Pancreas (tissue), 10 donors: ENCODE data around the gene TPRA1. TPM values are rescaled to one million over a fixed set of nuclear protein-coding genes. Genes with fewer than 3 reads are reported as not detected.
A peak's percentile ranks its signal among the peaks of the same experiment; 100 is the strongest.

Source experiments
- ATAC-seq, 4 donors: fragments of 200-7000 bp; cut with Tn5 transposase; one replicate each; pipeline versions ENCODE4 v1.8.0 to v1.9.1; 2020; ENCODE audit warnings: mild to moderate bottlenecking in 4 of 4, moderate library complexity in 4 of 4
- DNase-seq, 6 donors: peaks; one replicate each; pipeline ENCODE4 v3.0.0-alpha.2; 2020
- FAIRE-seq: peaks from 2 replicates; lab custom pipeline; 2012; peaks lifted over from hg19 to GRCh38; lab: Jason Lieb, UNC
- H3K27ac ChIP-seq, 4 donors: fragments of 200-600 bp; sonication (generic); 1 replicate in 3 of 4; 2 replicates in 1 of 4; pipeline versions ENCODE4 v1.5.0 to v1.8.0; 2020
- H3K27me3 ChIP-seq, 4 donors: fragments of 200-600 bp; one replicate each; pipeline ENCODE4 v1.8.0; 2021
- H3K36me3 ChIP-seq, 3 donors: fragments of 200-600 bp; sonication (generic) in 1 of 3; one replicate each; pipeline versions ENCODE4 v1.5.0 to v1.8.0; 2020 to 2021
- H3K4me1 ChIP-seq, 3 donors: fragments of 200-600 bp; one replicate each; pipeline ENCODE4 v1.8.0; 2021
- H3K4me3 ChIP-seq, 4 donors: fragments of 200-600 bp; sonication (generic) in 2 of 4; one replicate each; pipeline versions ENCODE4 v1.5.0 to v1.8.0; 2020 to 2021
- H3K9me3 ChIP-seq, 4 donors: fragments of 200-600 bp; one replicate each; pipeline ENCODE4 v1.8.0; 2021
- WGBS, 2 donors: extraction: QIAGEN DNeasy Blood & Tissue Kit; methylation state at CpG; one replicate each; pipeline ENCODE4 v1.1.7; 2013; 5-methylcytosine and 5-hydroxymethylcytosine counted together
- intact Hi-C, 3 donors: fragments of 100-400 bp; cut with DNase I; formaldehyde crosslinking; loops; one replicate each; pipeline versions ENCODE4 v1.11.1 to v1.14.2; 2022
- polyA plus RNA-seq, 2 donors: library from polyadenylated mRNA; stranded (reverse); fragments of 200-250 nt; gene quantifications; one replicate each; pipeline ENCODE4 v1.2.3, GENCODE V29; 2013
- total RNA-seq, 6 donors: library from RNA; stranded (reverse); fragmentation: NEBNext Ultra II Directional in 4 of 6; extraction: Animal tissue kit (Norgen Biotek cat#: 25700) in 4 of 6; gene quantifications; one replicate each; pipeline versions ENCODE4 v1.2.1 to v1.2.4, GENCODE V29; 2021 to 2023
- TF ChIP-seq, protein P1 (sequence below), 4 donors: fragments of 200-600 bp; sonication (generic) in 3 of 4; IDR thresholded peaks; one replicate each; pipeline versions ENCODE4 v1.5.0 to v1.8.0; 2021; ENCODE audit warnings: antibody characterized with exemption in 4 of 4
- donor health status: healthy with polysubstance abuse.
- donor health status: DM: no; HTN: no; CAD: no; lungs with moderate emphysema.
- donor health status: DM: no; HTN: no; CAD: no.
- donor health status: control.
- donor health status: control.
- donor health status: Bipolar disorder and iron deficiency.
- donor health status: DM: yes; HTN: yes; CAD: no.
- donor health status: DM: no; HTN: no; CAD: no.
- donor health status: DM: no; HTN: no; CAD: no.
- donor health status: DM: yes; HTN: yes; CAD: no.

TPRA1 gene
- total RNA-seq (10 to 100 TPM; 12.1 to 21.5 (median 14.3) TPM), polyA plus RNA-seq (10 to 100 TPM; 21.9 to 25.9 TPM)

DNA sequence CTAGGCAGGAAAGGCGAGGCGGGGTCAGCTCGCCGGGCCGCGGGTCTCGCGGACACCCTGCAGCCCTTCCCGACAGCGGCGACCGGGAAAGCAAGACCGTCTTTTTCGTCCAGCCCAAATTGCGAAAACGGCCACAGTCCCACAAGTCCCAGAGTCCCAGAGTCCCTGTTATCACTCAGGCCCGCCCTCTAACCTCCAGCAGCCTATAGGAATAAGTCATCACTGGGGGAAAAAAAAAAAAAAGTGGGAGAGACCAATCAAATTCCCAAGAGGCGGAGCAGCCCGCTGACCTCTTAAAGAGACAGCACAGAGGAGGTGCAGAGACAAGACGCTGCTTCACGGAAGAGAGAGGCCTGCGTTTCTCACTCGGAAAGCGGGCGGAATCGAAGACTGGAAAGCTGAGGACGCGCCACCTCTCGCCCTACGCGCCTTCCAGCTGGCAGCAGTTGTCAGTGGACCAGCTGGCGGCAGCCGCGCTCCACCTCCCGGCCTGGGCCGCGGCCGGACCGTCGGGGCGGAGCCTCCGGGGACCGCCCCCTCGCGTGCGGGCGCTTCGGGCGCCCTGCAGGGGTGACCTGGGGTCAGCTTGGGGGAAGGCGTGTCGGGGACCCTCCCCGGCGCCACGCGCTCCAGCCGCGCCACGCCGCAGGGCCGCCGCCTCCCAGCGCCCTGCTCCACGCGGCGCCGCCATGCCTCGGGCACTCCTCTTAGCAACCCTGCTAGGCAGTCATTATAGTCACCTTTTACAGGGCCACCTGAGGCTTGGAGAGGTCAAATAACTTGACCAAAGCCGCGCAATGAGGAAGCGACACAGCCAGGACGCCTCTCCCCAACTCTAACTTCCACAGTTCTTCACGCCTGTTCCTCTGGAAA, at the start of gene TPRA1:
Gene TPRA1 (minus strand): TSS at position 141 of the 873 bp plus-strand sequence. CDS start 10,587 bp downstream, outside the sequence.
- ATAC-seq (peak; percentile 91 to 95 (median 92)), DNase-seq (peak; percentile 85 to 92 (median 90)), FAIRE-seq (peak; percentile 75)
- Histone ChIP-seq H3K36me3 (no peaks in the 10 kb centered on the region), H3K27ac (peak within 1 kb of the TSS; percentile 90 to 93 (median 91)), H3K4me3 (peak within 1 kb of the TSS; percentile 92 to 99 (median 96)), H3K27me3 (no peaks in the 10 kb centered on the region), H3K4me1 (peaks cover 0 to 10% (median 0%) of the 10 kb centered on the region in 3 donors), H3K9me3 (no peaks in the 10 kb centered on the region)
- 0% methylated on average over 70 to 72 of the region's 72 CpGs for WGBS, 2 donors
- TF ChIP-seq, protein P1, sequence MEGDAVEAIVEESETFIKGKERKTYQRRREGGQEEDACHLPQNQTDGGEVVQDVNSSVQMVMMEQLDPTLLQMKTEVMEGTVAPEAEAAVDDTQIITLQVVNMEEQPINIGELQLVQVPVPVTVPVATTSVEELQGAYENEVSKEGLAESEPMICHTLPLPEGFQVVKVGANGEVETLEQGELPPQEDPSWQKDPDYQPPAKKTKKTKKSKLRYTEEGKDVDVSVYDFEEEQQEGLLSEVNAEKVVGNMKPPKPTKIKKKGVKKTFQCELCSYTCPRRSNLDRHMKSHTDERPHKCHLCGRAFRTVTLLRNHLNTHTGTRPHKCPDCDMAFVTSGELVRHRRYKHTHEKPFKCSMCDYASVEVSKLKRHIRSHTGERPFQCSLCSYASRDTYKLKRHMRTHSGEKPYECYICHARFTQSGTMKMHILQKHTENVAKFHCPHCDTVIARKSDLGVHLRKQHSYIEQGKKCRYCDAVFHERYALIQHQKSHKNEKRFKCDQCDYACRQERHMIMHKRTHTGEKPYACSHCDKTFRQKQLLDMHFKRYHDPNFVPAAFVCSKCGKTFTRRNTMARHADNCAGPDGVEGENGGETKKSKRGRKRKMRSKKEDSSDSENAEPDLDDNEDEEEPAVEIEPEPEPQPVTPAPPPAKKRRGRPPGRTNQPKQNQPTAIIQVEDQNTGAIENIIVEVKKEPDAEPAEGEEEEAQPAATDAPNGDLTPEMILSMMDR (IDR thresholded peaks at IDR 0.05): no peak
- intact Hi-C loops: no loop called here

DNA sequence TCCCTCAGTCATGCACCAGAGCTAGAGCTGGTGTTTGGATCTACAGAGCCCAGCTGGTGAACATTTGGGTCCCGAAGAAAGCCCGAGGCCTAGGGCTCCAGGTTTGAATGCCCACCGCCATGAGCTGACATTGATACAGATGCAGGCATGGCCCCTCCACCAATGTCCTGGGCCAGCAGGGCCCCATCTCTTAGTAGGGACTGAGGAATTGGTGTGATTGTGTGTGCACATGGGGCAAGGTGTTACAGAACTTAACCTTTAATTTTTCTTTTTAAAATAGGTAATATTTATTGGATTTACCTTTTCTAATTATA, 49.5 kb upstream of the TPRA1 start:
- FAIRE-seq (no peak), ATAC-seq (no peak), DNase-seq (no peak)
- Histone ChIP-seq H3K9me3 (no peaks in the 10 kb centered on the region), H3K4me3 (no peak overlapping the region), H3K36me3 (no peaks in the 10 kb centered on the region), H3K27ac (no peak overlapping the region), H3K4me1 (no peaks in the 10 kb centered on the region), H3K27me3 (no peaks in the 10 kb centered on the region)
- intact Hi-C loops: no loop called here
- TF ChIP-seq, protein P1 (IDR thresholded peaks at IDR 0.05): no peak
- WGBS, 2 donors: 93 to 98% methylated on average over 3 of the region's 3 CpGs

DNA sequence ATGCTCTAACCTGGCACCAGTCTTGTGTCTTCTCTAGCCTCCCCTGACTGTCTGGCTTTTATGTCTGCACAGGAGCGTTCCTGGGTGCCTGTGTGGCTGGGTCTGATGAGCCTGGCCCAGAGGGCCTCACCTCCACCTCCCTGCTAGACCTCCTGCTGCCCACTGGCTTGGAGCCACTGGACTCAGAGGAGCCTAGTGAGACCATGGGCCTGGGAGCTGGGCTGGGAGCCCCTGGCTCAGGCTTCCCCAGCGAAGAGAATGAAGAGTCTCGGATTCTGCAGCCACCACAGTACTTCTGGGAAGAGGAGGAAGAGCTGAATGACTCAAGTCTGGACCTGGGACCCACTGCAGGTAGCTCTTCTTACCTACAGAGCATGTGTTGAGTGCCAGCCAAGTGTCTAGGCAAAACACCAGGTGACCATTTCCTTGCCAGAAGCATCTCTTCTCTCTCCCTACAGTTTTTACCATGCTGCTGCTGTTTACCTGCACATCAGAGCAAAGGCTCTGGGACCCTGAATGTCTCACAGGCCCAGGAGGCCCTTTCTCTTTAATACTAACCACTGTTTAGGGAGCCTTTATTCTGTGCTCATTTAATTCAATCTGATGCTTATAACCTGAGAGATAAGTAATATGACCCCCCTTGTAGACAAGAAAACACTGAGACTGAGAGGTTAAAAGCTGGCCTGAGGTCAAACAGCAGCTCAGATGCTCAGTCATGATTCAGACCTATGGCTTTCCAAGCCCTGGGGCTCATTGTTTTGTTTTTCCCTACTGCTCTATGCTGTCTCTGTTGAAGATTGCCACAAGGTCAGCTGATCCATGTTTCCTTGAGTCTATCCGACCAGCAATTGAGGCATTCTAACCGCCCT, 48.9 kb upstream of the TPRA1 start:
- WGBS, 2 donors: 79 to 81% methylated on average over 5 of the region's 5 CpGs
- Histone ChIP-seq H3K9me3 (no peaks in the 10 kb centered on the region), H3K27ac (no peak overlapping the region), H3K4me1 (no peaks in the 10 kb centered on the region), H3K4me3 (no peak overlapping the region), H3K36me3 (no peaks in the 10 kb centered on the region), H3K27me3 (no peaks in the 10 kb centered on the region)
- DNase-seq: no peak
- intact Hi-C loops: no loop called here
- TF ChIP-seq, protein P1 (IDR thresholded peaks at IDR 0.05): no peak
- ATAC-seq: no peak
- FAIRE-seq: no peak

DNA sequence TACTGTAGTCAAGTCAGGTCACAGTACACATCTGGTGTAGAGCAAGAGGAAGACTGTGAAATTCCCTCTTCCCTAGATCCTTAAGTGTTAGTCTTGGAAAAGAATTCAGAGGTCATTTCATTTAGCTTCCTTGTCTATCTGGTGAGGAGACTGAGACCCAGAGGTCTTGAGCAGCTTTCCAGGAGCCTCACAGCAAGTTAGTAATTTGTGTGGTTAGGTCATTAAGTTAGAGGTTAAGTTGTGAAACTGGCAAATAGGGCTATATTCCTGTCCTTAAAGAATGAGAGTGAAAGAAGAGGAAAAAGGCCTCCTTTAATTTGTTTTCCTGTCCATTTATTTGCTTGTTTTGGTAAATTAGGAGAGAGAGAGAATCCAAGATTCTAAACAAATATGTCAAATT, 47.4 kb upstream of the TPRA1 start:
- Histone ChIP-seq H3K4me3 (no peak overlapping the region), H3K4me1 (no peaks in the 10 kb centered on the region), H3K27ac (no peak overlapping the region), H3K9me3 (no peaks in the 10 kb centered on the region), H3K36me3 (no peaks in the 10 kb centered on the region), H3K27me3 (no peaks in the 10 kb centered on the region)
- TF ChIP-seq, protein P1 (IDR thresholded peaks at IDR 0.05): no peak
- FAIRE-seq (no peak), DNase-seq (no peak), ATAC-seq (no peak)
- intact Hi-C loops: no loop called here
